ENCODE measurements around the gene TCF25. TPM values are rescaled to one million over a fixed set of nuclear protein-coding genes. Genes with fewer than 3 reads are reported as not detected.
"Not testable (repeated sequence)": the region's sequence is repeated elsewhere in the genome, so short reads cannot be mapped to it uniquely, and the experiment has no call there.

Gene TCF25
- total RNA-seq (100 to 1,000 TPM in 3 of 4 donors, 10 to 100 TPM in 1; 97.2 to 137 (median 103) TPM), polyA plus RNA-seq (73.5 TPM)
- long read RNA-seq, donor 1, transcript TCF25-201 (18 exons, 2,233 nt): major isoform, 129 of 224 reads
- long read RNA-seq, donor 1, partial matches to known transcripts: 44 of 224 reads
- long read RNA-seq, donor 1, other reads (novel, unspliced or antisense): 48 of 224 reads
- long read RNA-seq, donor 2, transcript TCF25-201 (18 exons, 2,233 nt): major isoform, 58 of 109 reads
- long read RNA-seq, donor 2, partial matches to known transcripts: 12 of 109 reads
- long read RNA-seq, donor 2, other reads (novel, unspliced or antisense): 37 of 109 reads
- long read RNA-seq, donor 3, transcript TCF25-201 (18 exons, 2,233 nt): major isoform, 337 of 549 reads
- long read RNA-seq, donor 3, transcript TCF25-202 (19 exons, 2,377 nt): minor isoform, 9 of 549 reads
- long read RNA-seq, donor 3, partial matches to known transcripts: 48 of 549 reads
- long read RNA-seq, donor 3, other reads (novel, unspliced or antisense): 153 of 549 reads
- long read RNA-seq, donor 4, transcript TCF25-201 (18 exons, 2,233 nt): major isoform, 75 of 112 reads
- long read RNA-seq, donor 4, partial matches to known transcripts: 10 of 112 reads
- long read RNA-seq, donor 4, other reads (novel, unspliced or antisense): 24 of 112 reads

- Histone ChIP-seq H3K27me3 (ENCODE audit: control insufficient read depth, insufficient read depth) (no peaks in the 10 kb centered on the region), H3K9me3 (ENCODE audit: control insufficient read depth, low read length) (no peaks in the 10 kb centered on the region), H3K4me3 (ENCODE audit: low read length) (peak within 1 kb of the TSS; percentile 97), H3K4me1 (ENCODE audit: control insufficient read depth, insufficient read depth, low read length) (no peaks in the 10 kb centered on the region), H3K27ac (ENCODE audit: low read length) (peak within 1 kb of the TSS; percentile 100)
- under 1% methylated on average over 104 of the region's 104 CpGs for WGBS
- DNase-seq (peak; percentile 87 to 93 (median 93)), ATAC-seq (peak; percentile 78 to 80)
- intact Hi-C loops (cut with DNase I): no loop called here
Measured at GRCh38 chr16:89873109-89873971, at the start of gene TCF25. Gene TCF25 (plus strand): TSS chr16:89873592. CDS start chr16:89873668, 76 bp downstream.

- H3K4me3 ChIP-seq (ENCODE audit: low read length); DNase-seq; intact Hi-C loops (cut with DNase I); H3K27me3 ChIP-seq (ENCODE audit: control insufficient read depth, insufficient read depth); H3K27ac ChIP-seq (ENCODE audit: low read length); ATAC-seq; H3K9me3 ChIP-seq (ENCODE audit: control insufficient read depth, low read length); H3K4me1 ChIP-seq (ENCODE audit: control insufficient read depth, insufficient read depth, low read length): not testable (repeated sequence)
- 80% methylated on average over 5 of the region's 5 CpGs for WGBS
Measured at GRCh38 chr16:89823824-89824148, 49.6 kb upstream of the TCF25 start.

- Histone ChIP-seq H3K27me3 (ENCODE audit: control insufficient read depth, insufficient read depth) (no peaks in the 10 kb centered on the region), H3K4me3 (ENCODE audit: low read length) (no peak overlapping the region), H3K4me1 (ENCODE audit: control insufficient read depth, insufficient read depth, low read length) (peaks cover 4% of the 10 kb centered on the region), H3K9me3 (ENCODE audit: control insufficient read depth, low read length) (no peaks in the 10 kb centered on the region), H3K27ac (ENCODE audit: low read length) (no peak overlapping the region)
- DNase-seq (peak in 1 of 3 donors; percentile 37), ATAC-seq (peak in 1 of 2 donors; percentile 20)
- 84% methylated on average over 26 of the region's 26 CpGs for WGBS
- intact Hi-C loops (cut with DNase I): no loop called here
Measured at GRCh38 chr16:89826531-89827382, 46.6 kb upstream of the TCF25 start.

GRCh38 chr16:89827383-89828198 lies 45.8 kb upstream of the TCF25 start:
- peak overlapping the region; percentile 75 for H3K27ac ChIP-seq (ENCODE audit: low read length)
- peak; percentile 45 to 77 (median 77) for DNase-seq
- peak; percentile 67 for ATAC-seq
- H3K4me1 ChIP-seq (ENCODE audit: control insufficient read depth, insufficient read depth, low read length): peaks cover 4% of the 10 kb centered on the region
- intact Hi-C loops (cut with DNase I): no loop called here
- H3K9me3 ChIP-seq (ENCODE audit: control insufficient read depth, low read length): no peaks in the 10 kb centered on the region
- H3K27me3 ChIP-seq (ENCODE audit: control insufficient read depth, insufficient read depth): no peaks in the 10 kb centered on the region
- 6% methylated on average over 43 of the region's 43 CpGs for WGBS
- H3K4me3 ChIP-seq (ENCODE audit: low read length): peak overlapping the region; percentile 75

GRCh38 chr16:89828199-89828869 lies 45.1 kb upstream of the TCF25 start, which contains the start of gene SPIRE2:
Gene SPIRE2 (plus strand): TSS chr16:89828475. CDS start chr16:89828551, 76 bp downstream.
- Histone ChIP-seq H3K4me1 (ENCODE audit: control insufficient read depth, insufficient read depth, low read length) (peaks cover 4% of the 10 kb centered on the region), H3K27me3 (ENCODE audit: control insufficient read depth, insufficient read depth) (no peaks in the 10 kb centered on the region)

GRCh38 chr16:89828870-89829629 lies 44.3 kb upstream of the TCF25 start:
- DNase-seq (peak in 1 of 3 donors; percentile 66), ATAC-seq (no peak)
- Histone ChIP-seq H3K9me3 (ENCODE audit: control insufficient read depth, low read length) (no peaks in the 10 kb centered on the region), H3K4me3 (ENCODE audit: low read length) (peak overlapping the region; percentile 75), H3K27me3 (ENCODE audit: control insufficient read depth, insufficient read depth) (no peaks in the 10 kb centered on the region), H3K4me1 (ENCODE audit: control insufficient read depth, insufficient read depth, low read length) (peaks cover 4% of the 10 kb centered on the region), H3K27ac (ENCODE audit: low read length) (no peak overlapping the region)
- WGBS: 17% methylated on average over 26 of the region's 26 CpGs
- intact Hi-C loops (cut with DNase I): no loop called here

More at GRCh38 chr16:89828199-89828869, 45.1 kb upstream of the TCF25 start, which contains the start of gene SPIRE2:
- intact Hi-C loops (cut with DNase I): no loop called here
- ATAC-seq (peak; percentile 82 to 86), DNase-seq (peak; percentile 78 to 93 (median 91))
- no peaks in the 10 kb centered on the region for H3K9me3 ChIP-seq (ENCODE audit: control insufficient read depth, low read length)
- H3K4me3 ChIP-seq (ENCODE audit: low read length): peak within 1 kb of the TSS; percentile 75
- 1% methylated on average over 98 of the region's 98 CpGs for WGBS
- H3K27ac ChIP-seq (ENCODE audit: low read length): peak within 1 kb of the TSS; percentile 75

- Histone ChIP-seq H3K4me1 (ENCODE audit: control insufficient read depth, insufficient read depth, low read length) (peaks cover 4% of the 10 kb centered on the region), H3K4me3 (ENCODE audit: low read length) (no peak overlapping the region), H3K27me3 (ENCODE audit: control insufficient read depth, insufficient read depth) (no peaks in the 10 kb centered on the region), H3K27ac (ENCODE audit: low read length) (no peak overlapping the region), H3K9me3 (ENCODE audit: control insufficient read depth, low read length) (no peaks in the 10 kb centered on the region)
- intact Hi-C loops (cut with DNase I): no loop called here
- DNase-seq (peak in 1 of 3 donors; percentile 51), ATAC-seq (no peak)
- WGBS: 83% methylated on average over 17 of the region's 17 CpGs
Measured at GRCh38 chr16:89829630-89830437, 43.6 kb upstream of the TCF25 start.

GRCh38 chr16:89831810-89832328 lies 41.5 kb upstream of the TCF25 start:
- Histone ChIP-seq H3K9me3 (ENCODE audit: control insufficient read depth, low read length) (no peaks in the 10 kb centered on the region), H3K4me1 (ENCODE audit: control insufficient read depth, insufficient read depth, low read length) (peaks cover 4% of the 10 kb centered on the region), H3K27ac (ENCODE audit: low read length) (no peak overlapping the region), H3K4me3 (ENCODE audit: low read length) (no peak overlapping the region), H3K27me3 (ENCODE audit: control insufficient read depth, insufficient read depth) (no peaks in the 10 kb centered on the region)
- intact Hi-C loops (cut with DNase I): no loop called here
- 95% methylated on average over 25 of the region's 25 CpGs for WGBS
- ATAC-seq (no peak), DNase-seq (peak in 1 of 3 donors; percentile 19)
